Central memory CD8-positive, alpha-beta T cell (primary cell): ENCODE results near the gene SMPD4.
"Not testable (repeated sequence)": the region's sequence is repeated elsewhere in the genome, so short reads cannot be mapped to it uniquely, and the experiment has no call there.

ENCODE experiments used
- ATAC-seq: fragments of 150-1000 bp; cut with Tn5 transposase; replicated peaks from 2 replicates; pipeline ENCODE4 v1.10.0; 2022; ENCODE audit warnings: mild to moderate bottlenecking, moderate FRiP score, moderate number of reproducible peaks; ENCODE audit not compliant: poor library complexity, severe bottlenecking; ENCODE audit errors: extremely low read depth
- DNase-seq, 2 donors: peaks; one replicate each; pipeline ENCODE4 v3.0.0; 2021; ENCODE audit warnings: low spot score in 2 of 2
- H3K27ac Mint-ChIP-seq: one replicate; pipeline ENCODE4 v1.8.0; 2022; ENCODE audit warnings: low read depth, mild to moderate bottlenecking, moderate library complexity, mixed read lengths
- H3K27me3 Mint-ChIP-seq: one replicate; pipeline ENCODE4 v1.8.0; 2022; ENCODE audit warnings: mixed read lengths
- H3K36me3 Mint-ChIP-seq: one replicate; pipeline ENCODE4 v1.8.0; 2022; ENCODE audit warnings: mild to moderate bottlenecking, moderate library complexity, mixed read lengths; ENCODE audit not compliant: insufficient read depth
- H3K4me1 Mint-ChIP-seq: one replicate; pipeline ENCODE4 v1.8.0; 2022; ENCODE audit warnings: mixed read lengths
- H3K4me3 Mint-ChIP-seq: one replicate; pipeline ENCODE4 v1.8.0; 2022; ENCODE audit warnings: mild to moderate bottlenecking, moderate library complexity, mixed read lengths
- H3K9me3 Mint-ChIP-seq: one replicate; pipeline ENCODE4 v1.8.0; 2022; ENCODE audit warnings: mixed read lengths

The SMPD4 gene

GRCh38 chr2:130152816-130153595, 28.4 kb downstream of the SMPD4 start:
- Mint-ChIP-seq H3K9me3 (no peaks in the 10 kb centered on the region), H3K4me3 (no peak overlapping the region), H3K4me1 (peaks cover 5% of the 10 kb centered on the region), H3K36me3 (peaks cover 13% of the 10 kb centered on the region), H3K27ac (no peak overlapping the region), H3K27me3 (no peaks in the 10 kb centered on the region)
- no peak for ATAC-seq
- no peak for DNase-seq

GRCh38 chr2:130152136-130152815, 29.1 kb downstream of the SMPD4 start:
- H3K4me1 Mint-ChIP-seq = not testable (repeated sequence)

GRCh38 chr2:130151145-130151512, 30.3 kb downstream of the SMPD4 start:
- H3K4me1 Mint-ChIP-seq, H3K9me3 Mint-ChIP-seq, H3K27ac Mint-ChIP-seq, DNase-seq, H3K27me3 Mint-ChIP-seq, H3K4me3 Mint-ChIP-seq, ATAC-seq: not testable (repeated sequence)
- H3K36me3 Mint-ChIP-seq = peaks cover 13% of the 10 kb centered on the region

More at GRCh38 chr2:130152136-130152815, 29.1 kb downstream of the SMPD4 start:
- H3K9me3 Mint-ChIP-seq, ATAC-seq, H3K4me3 Mint-ChIP-seq, DNase-seq, H3K27ac Mint-ChIP-seq, H3K27me3 Mint-ChIP-seq: not testable (repeated sequence)
- peaks cover 13% of the 10 kb centered on the region for H3K36me3 Mint-ChIP-seq

DNA sequence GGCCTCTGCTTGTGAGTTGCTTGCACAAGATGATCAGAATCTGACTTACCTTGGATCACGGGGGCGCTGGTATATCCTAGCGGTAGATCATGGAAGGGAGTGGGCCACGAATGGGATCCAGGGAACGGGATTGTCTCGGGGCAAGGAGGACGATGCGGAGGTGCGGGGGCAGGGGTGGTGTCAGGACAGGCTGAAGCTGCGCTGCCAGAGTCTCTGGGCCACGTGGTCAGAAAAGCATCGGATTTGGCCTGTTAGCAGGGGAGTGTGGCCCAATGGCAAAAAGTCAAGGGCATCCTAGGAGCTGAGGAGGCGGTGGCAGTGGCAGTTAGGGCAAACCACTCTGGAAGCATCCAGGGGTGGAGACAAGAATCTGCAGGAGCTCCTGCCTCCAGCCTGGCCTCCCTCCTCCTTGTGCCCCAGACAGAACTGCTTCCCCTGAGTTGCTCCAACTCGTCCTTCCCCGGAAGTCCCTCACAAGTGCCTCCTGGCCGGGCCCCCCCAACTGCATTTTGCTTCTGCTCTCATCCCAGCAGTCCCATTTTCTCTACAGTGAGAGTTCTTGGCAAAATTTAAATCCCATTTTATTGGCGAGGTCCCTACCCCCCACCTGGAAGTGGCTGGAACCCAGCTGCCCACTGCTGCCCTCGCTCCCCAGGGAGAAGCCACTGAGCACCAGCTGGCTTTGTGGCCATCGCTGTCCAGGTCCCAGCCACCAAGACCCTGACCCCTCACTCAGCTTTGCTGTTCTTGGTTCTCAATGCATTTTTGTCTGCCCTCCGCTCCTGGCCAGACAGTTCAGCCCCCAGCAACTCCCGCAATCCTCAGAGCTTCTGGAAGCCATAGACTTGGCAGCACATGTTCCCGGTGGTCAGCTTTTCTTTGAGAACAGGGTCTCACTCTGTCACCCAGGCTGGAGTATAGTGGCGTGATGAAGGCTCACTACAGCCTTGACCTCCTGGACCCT, 30.9 kb downstream of the SMPD4 start:
- Mint-ChIP-seq H3K4me1 (no peaks in the 10 kb centered on the region), H3K36me3 (peaks cover 11% of the 10 kb centered on the region), H3K27ac (no peak overlapping the region), H3K27me3 (peaks cover 10% of the 10 kb centered on the region), H3K4me3 (peak overlapping the region; percentile 3), H3K9me3 (no peaks in the 10 kb centered on the region)
- DNase-seq (no peak), ATAC-seq (no peak)

DNA sequence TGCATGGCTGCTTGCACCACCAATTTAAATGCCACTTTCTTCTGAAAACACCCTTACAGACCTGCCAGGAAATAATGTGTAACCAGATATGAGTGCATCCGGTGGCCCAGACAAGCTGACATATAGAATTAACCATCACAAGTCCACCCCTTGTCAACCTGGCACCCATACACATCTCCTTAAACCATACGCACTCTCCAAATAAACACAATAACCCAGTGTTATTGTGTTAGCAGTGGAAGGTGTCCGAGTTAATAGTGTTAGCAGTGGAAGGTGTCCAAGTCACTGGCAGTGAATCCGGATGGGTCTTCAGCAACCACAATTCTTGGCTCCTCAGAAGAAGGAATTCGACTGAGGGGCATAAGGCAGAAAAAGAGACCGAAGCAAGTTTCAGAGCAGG, 32.9 kb downstream of the SMPD4 start:
- H3K36me3 Mint-ChIP-seq = peaks cover 12% of the 10 kb centered on the region
- not testable (repeated sequence) for ATAC-seq, H3K9me3 Mint-ChIP-seq, H3K27me3 Mint-ChIP-seq, H3K27ac Mint-ChIP-seq, H3K4me3 Mint-ChIP-seq, DNase-seq, H3K4me1 Mint-ChIP-seq

DNA sequence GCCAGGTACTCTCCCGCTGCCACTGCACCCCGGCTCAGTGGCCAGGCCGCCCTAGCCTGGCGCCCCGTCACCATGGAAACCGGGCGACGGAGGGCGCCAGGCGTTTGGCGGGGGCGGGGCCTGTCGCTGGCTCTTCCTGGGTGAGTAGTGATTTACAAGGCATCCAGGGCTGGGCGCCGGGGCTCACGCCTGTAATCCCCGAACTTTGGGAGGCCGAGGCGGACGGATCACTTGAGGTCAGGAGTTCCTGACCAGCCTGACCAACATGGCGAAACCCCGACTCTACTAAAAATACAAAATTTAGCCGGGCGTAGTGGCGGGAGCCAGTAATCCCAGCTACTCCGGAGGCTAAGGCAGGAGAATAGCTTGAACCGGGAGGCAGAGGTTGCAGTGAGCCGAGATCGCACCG, 36.4 kb downstream of the SMPD4 start, which contains the start of gene CCDC74B:
Gene CCDC74B, minus strand, starts transcription at position 107 of the 409 bp plus-strand sequence. CDS start 116 bp downstream, outside the sequence.
- DNase-seq (peak in 1 of 2 donors; percentile 38), ATAC-seq (peak; percentile 74)
- H3K9me3 Mint-ChIP-seq, H3K27me3 Mint-ChIP-seq, H3K36me3 Mint-ChIP-seq, H3K4me1 Mint-ChIP-seq: not testable (repeated sequence)
- peak within 1 kb of the TSS; percentile 70 for H3K4me3 Mint-ChIP-seq
- peak within 1 kb of the TSS; percentile 51 for H3K27ac Mint-ChIP-seq

DNA sequence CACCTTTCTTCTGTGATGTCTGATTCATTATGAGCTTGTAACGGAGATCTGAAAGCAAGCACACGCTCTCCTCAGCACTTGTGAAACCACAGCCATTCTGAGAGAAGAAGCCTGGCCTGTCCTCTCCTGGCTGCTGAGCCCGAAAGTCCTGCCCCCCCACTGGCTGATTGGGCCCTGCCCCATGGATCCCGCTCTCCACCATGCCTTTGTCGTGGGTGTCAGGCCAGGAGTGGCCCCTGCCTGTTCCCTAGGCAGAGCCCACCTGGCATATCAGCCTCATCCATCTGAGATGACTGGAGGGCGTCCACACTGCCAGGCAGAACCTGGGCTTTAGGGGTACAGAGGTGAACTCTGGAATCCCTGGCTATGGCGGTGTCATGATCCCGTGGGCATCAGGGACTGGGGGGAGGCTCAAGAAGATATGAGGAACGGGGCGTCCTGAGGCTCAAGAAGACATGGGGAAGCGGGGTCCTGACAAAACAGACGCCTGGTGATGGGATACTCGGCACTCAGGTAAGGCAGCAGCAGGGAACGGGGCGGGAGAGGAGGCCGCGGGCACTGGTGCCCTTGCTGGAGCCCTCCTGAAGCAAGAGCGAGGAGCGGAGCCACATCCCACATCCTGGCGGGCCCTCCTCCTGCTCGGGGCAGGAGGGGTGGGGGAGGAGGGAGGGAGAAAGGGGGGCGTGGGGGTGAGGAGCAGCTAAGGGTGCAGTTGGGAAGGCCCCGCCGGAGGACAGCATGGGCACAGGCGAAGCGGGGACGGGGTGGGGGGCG, 37.9 kb downstream of the SMPD4 start:
- not testable (repeated sequence) for H3K4me1 Mint-ChIP-seq, H3K27ac Mint-ChIP-seq
- H3K4me3 Mint-ChIP-seq = peak overlapping the region; percentile 70

GRCh38 chr2:130142396-130143265, 38.8 kb downstream of the SMPD4 start:
- not testable (repeated sequence) for H3K9me3 Mint-ChIP-seq, ATAC-seq, H3K4me1 Mint-ChIP-seq, H3K36me3 Mint-ChIP-seq, H3K27me3 Mint-ChIP-seq, H3K27ac Mint-ChIP-seq
- H3K4me3 Mint-ChIP-seq = peak overlapping the region; percentile 70
- peak in 1 of 2 donors; percentile 8 for DNase-seq

More for the DNA sequence above, 37.9 kb downstream of the SMPD4 start:
- not testable (repeated sequence) for H3K27me3 Mint-ChIP-seq, H3K9me3 Mint-ChIP-seq, H3K36me3 Mint-ChIP-seq
- peak; percentile 10 for ATAC-seq
- DNase-seq = peak in 1 of 2 donors; percentile 7

DNA sequence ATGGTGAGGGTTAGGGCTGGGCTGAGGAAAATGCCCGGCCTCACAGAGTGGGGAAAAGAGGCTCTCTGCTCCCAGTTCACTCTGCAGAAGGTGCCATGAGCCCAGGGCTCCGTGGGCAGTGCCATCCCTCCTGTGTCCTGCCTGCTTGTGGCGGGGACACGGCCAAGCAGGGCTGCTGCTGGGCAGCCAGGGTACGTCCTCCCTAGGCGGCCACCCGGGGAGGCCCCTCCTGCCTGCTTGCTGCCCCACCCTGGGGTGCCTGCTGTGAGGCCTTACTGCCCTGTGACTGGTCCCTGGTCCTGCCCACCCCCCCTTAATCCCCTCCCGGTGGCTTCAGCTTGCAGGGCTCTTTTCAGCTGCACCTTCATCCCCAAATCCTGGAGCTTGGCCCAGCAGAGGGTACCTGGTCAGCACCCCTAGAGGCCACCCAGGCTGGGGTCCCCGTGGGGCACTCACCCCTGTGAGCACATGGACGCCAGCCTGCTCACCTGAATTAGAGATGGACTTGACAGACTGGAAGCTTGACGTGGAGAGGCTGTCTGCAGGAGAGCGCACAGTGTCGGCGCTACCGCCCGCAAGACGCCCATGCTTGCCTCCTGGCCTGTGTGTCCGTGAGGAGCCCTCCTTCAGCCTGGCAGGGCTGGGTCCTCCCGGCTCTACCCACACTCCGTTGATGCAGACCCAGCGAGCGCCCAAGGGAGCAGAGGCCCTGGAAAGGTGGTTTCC, 39.6 kb downstream of the SMPD4 start:
- not testable (repeated sequence) for H3K4me3 Mint-ChIP-seq, H3K9me3 Mint-ChIP-seq, H3K36me3 Mint-ChIP-seq, H3K27me3 Mint-ChIP-seq, H3K27ac Mint-ChIP-seq, H3K4me1 Mint-ChIP-seq, ATAC-seq
- peak in 1 of 2 donors; percentile 6 for DNase-seq

DNA sequence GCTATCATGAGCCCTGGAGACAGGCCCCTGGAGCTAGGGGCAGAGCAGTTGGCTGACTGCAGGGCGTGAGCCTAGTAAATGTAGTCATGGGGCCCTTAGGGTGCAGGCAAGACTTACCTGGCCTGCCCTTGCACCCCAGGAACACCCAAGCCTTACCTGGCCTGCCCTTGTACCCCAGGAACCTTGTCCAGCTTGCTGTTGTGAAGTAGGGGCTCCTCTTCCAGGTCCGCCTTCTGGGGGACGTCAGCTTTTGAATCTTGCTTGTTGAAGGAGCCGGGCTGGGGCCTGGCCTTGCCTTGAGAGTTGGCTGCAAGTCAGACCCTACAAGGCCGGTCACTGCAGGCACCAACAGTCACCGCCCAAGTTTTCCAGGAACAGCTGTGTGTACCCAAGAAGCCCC, 40.4 kb downstream of the SMPD4 start:
- DNase-seq = peak in 1 of 2 donors; percentile 7
- H3K4me3 Mint-ChIP-seq, H3K27ac Mint-ChIP-seq, ATAC-seq, H3K9me3 Mint-ChIP-seq, H3K4me1 Mint-ChIP-seq, H3K36me3 Mint-ChIP-seq, H3K27me3 Mint-ChIP-seq: not testable (repeated sequence)

GRCh38 chr2:130140516-130140915, 40.9 kb downstream of the SMPD4 start:
- not testable (repeated sequence) for H3K4me1 Mint-ChIP-seq, H3K27ac Mint-ChIP-seq, H3K9me3 Mint-ChIP-seq, H3K36me3 Mint-ChIP-seq, DNase-seq, ATAC-seq, H3K4me3 Mint-ChIP-seq, H3K27me3 Mint-ChIP-seq
